ENCODE data around the gene BCAS4.

Gene BCAS4

DNA sequence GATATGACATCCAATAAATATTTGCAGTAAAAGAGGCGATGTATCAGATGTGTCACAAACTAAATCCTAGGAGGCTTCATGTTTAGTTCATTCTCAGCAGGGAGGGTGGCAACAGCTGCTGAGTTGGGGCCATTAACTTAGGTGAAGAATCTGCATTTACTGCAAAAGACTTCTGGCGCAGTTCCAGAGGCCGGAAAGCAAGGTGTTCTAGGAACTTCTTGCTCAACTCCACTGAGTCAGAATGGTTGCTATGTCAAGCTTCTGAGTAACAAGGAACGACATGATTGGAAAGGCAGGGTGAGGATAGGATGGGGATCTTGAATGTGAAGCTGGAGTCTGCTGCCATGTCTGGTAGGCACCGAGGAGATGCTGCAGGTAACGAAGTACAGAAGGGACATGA, 124.7 kb downstream of the BCAS4 start:
- TF ChIP-seq, protein P1, sequence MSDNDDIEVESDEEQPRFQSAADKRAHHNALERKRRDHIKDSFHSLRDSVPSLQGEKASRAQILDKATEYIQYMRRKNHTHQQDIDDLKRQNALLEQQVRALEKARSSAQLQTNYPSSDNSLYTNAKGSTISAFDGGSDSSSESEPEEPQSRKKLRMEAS (IDR thresholded peaks at IDR 0.05): no peak
- no peak for TF ChIP-seq TAF1 (IDR thresholded peaks at IDR 0.05; ENCODE audit: low read depth)
- peak; percentile 43; the same call in 1 of the 2 replicates for TF ChIP-seq NFIC (IDR thresholded peaks at IDR 0.05)

DNA sequence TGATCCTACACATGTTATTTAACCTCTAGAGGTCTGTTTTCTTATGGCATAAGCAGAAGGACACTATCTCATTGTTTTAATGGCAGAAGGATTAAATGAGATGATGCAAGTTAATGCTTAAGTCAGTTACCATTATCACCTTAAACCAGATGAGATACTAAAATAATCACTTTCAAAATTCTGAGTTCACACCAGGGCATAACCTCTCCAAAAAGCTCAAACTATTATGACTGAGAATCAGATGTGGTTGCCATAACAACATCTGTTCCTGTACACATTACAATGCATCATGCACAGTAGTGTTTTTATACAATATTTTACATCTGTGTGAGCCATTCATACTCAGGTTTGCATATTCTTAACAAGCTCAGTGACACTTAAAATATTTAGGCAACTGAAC, 126.1 kb downstream of the BCAS4 start:
- TF ChIP-seq CEBPB (IDR thresholded peaks at IDR 0.05) (no peak), RAD21 (IDR thresholded peaks at IDR 0.05; ENCODE audit: low read depth) (no peak), YY1 (IDR thresholded peaks at IDR 0.05; ENCODE audit: low read depth) (no peak), TCF12 (IDR thresholded peaks at IDR 0.05; ENCODE audit: low read depth) (no peak), CREB1 (IDR thresholded peaks at IDR 0.05; ENCODE audit: low read depth) (no peak), TAF1 (IDR thresholded peaks at IDR 0.05; ENCODE audit: low read depth) (no peak), NFIC (IDR thresholded peaks at IDR 0.05) (no peak), FOXM1 (IDR thresholded peaks at IDR 0.05; ENCODE audit: borderline replicate concordance, low read depth) (no peak), TEAD4 (IDR thresholded peaks at IDR 0.05) (no peak), EGR1 (IDR thresholded peaks at IDR 0.05) (no peak), EP300 (IDR thresholded peaks at IDR 0.05; ENCODE audit: borderline replicate concordance) (no peak), ZBTB7A (IDR thresholded peaks at IDR 0.05; ENCODE audit: low read depth) (no peak)
- TF ChIP-seq, protein P2, sequence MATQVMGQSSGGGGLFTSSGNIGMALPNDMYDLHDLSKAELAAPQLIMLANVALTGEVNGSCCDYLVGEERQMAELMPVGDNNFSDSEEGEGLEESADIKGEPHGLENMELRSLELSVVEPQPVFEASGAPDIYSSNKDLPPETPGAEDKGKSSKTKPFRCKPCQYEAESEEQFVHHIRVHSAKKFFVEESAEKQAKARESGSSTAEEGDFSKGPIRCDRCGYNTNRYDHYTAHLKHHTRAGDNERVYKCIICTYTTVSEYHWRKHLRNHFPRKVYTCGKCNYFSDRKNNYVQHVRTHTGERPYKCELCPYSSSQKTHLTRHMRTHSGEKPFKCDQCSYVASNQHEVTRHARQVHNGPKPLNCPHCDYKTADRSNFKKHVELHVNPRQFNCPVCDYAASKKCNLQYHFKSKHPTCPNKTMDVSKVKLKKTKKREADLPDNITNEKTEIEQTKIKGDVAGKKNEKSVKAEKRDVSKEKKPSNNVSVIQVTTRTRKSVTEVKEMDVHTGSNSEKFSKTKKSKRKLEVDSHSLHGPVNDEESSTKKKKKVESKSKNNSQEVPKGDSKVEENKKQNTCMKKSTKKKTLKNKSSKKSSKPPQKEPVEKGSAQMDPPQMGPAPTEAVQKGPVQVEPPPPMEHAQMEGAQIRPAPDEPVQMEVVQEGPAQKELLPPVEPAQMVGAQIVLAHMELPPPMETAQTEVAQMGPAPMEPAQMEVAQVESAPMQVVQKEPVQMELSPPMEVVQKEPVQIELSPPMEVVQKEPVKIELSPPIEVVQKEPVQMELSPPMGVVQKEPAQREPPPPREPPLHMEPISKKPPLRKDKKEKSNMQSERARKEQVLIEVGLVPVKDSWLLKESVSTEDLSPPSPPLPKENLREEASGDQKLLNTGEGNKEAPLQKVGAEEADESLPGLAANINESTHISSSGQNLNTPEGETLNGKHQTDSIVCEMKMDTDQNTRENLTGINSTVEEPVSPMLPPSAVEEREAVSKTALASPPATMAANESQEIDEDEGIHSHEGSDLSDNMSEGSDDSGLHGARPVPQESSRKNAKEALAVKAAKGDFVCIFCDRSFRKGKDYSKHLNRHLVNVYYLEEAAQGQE (IDR thresholded peaks at IDR 0.05; ENCODE audit: low read depth): no peak
- TF ChIP-seq, protein P3, sequence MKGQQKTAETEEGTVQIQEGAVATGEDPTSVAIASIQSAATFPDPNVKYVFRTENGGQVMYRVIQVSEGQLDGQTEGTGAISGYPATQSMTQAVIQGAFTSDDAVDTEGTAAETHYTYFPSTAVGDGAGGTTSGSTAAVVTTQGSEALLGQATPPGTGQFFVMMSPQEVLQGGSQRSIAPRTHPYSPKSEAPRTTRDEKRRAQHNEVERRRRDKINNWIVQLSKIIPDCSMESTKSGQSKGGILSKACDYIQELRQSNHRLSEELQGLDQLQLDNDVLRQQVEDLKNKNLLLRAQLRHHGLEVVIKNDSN (IDR thresholded peaks at IDR 0.05): no peak
- TF ChIP-seq, protein P1 (IDR thresholded peaks at IDR 0.05): no peak

DNA sequence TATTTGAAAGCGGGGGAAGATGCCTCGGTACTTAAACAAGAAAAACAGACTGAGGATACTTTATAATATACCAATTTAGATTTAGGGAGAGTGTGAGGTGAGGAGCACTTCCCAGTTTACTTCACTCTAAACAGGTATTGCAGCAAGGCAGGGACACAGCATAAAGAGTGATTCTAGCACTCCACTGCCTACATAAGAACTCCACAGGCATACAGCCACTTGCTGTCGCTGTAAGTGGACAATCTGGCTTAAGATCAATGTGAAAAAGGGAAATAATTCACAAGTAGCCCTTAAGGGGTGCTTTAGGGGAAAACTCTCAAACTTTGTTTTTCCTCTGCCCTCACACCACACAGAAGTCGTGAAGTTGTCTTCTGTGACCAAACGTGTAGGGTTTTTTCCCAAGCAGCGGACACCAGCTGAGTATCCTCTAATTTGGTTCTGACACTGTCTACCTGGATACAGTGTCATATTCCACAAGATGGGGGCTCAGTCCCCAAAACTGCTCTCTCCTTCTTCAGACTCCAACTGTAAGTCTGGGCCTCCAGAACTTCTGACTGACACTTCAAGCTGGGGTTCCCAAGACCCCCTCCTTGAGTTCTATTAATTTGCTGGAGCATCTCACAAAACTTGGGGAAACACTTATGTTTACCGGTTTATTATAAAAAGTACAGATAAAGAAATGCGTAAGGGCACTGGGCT, 127.1 kb downstream of the BCAS4 start:
- TF ChIP-seq TAF1 (IDR thresholded peaks at IDR 0.05; ENCODE audit: low read depth) (no peak), FOXM1 (IDR thresholded peaks at IDR 0.05; ENCODE audit: borderline replicate concordance, low read depth) (no peak), TEAD4 (IDR thresholded peaks at IDR 0.05) (no peak), TCF12 (IDR thresholded peaks at IDR 0.05; ENCODE audit: low read depth) (no peak), EP300 (IDR thresholded peaks at IDR 0.05; ENCODE audit: borderline replicate concordance) (no peak), NFIC (IDR thresholded peaks at IDR 0.05) (no peak), CEBPB (IDR thresholded peaks at IDR 0.05) (no peak), RAD21 (IDR thresholded peaks at IDR 0.05; ENCODE audit: low read depth) (no peak), YY1 (IDR thresholded peaks at IDR 0.05; ENCODE audit: low read depth) (no peak)

DNA sequence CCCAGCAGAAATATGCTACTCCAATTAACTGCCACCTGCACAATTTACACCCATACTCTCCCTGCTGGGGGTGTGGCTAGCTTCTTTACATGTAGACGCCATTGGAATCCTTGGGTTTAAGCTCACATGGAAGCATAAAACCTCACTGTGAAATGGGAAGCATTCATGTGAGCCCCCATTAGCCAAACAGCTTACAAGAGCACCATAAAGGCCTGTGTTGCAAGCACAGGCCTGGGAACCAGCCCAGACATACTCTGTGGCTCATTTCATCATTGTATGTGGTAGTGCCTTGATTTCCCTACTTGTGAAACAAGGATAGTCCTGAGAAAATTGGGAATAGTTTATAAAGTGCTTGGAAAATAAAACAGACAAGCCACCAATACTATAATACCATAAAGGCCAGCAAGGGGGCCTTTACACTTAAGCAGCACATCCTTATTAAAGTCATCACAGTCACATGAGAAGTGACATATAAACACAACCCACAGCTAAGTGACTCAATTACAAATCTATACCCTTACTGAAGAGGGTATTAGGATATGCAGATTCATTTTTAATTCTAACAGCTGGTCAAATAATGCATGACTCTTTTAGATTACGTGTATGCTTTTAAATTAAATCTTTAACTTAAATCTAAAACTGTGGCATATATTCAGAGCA, 129.5 kb downstream of the BCAS4 start:
- TF ChIP-seq EGR1 (IDR thresholded peaks at IDR 0.05) (no peak), TAF1 (IDR thresholded peaks at IDR 0.05; ENCODE audit: low read depth) (no peak), TEAD4 (IDR thresholded peaks at IDR 0.05) (no peak), ZBTB7A (IDR thresholded peaks at IDR 0.05; ENCODE audit: low read depth) (no peak), RAD21 (IDR thresholded peaks at IDR 0.05; ENCODE audit: low read depth) (no peak), EP300 (IDR thresholded peaks at IDR 0.05; ENCODE audit: borderline replicate concordance) (no peak), YY1 (IDR thresholded peaks at IDR 0.05; ENCODE audit: low read depth) (no peak), FOXM1 (IDR thresholded peaks at IDR 0.05; ENCODE audit: borderline replicate concordance, low read depth) (no peak), NFIC (IDR thresholded peaks at IDR 0.05) (no peak), CEBPB (IDR thresholded peaks at IDR 0.05) (no peak), CREB1 (IDR thresholded peaks at IDR 0.05; ENCODE audit: low read depth) (no peak), TCF12 (IDR thresholded peaks at IDR 0.05; ENCODE audit: low read depth) (no peak)
- TF ChIP-seq, protein P3 (IDR thresholded peaks at IDR 0.05): no peak
- TF ChIP-seq, protein P1 (IDR thresholded peaks at IDR 0.05): no peak
- TF ChIP-seq, protein P2 (IDR thresholded peaks at IDR 0.05; ENCODE audit: low read depth): no peak

DNA sequence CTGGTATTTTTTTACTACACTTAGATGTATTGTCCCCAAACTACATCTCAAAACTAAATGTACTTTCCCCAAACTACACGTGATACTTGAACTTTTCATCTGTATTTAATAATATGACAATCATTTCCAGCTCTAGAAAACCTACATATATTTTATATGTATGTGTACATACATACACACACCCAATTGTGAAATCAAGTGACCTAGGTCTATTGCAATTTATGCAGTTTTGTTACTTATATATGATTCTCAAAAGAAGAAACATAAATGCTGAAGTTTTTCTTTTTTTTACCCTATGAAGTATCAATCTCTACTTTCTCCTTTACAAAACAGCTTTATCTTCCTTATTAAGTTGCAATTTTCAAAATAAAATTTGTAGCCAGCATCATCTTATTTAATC, 131.7 kb downstream of the BCAS4 start:
- no peak for TF ChIP-seq FOXM1 (IDR thresholded peaks at IDR 0.05; ENCODE audit: borderline replicate concordance, low read depth)
- TF ChIP-seq TEAD4 (IDR thresholded peaks at IDR 0.05): no peak
- no peak for TF ChIP-seq TCF12 (IDR thresholded peaks at IDR 0.05; ENCODE audit: low read depth)
- TF ChIP-seq YY1 (IDR thresholded peaks at IDR 0.05; ENCODE audit: low read depth): no peak
- TF ChIP-seq TAF1 (IDR thresholded peaks at IDR 0.05; ENCODE audit: low read depth): no peak
- TF ChIP-seq NFIC (IDR thresholded peaks at IDR 0.05): no peak
- TF ChIP-seq, protein P2 (IDR thresholded peaks at IDR 0.05; ENCODE audit: low read depth): no peak
- no peak for TF ChIP-seq ZBTB7A (IDR thresholded peaks at IDR 0.05; ENCODE audit: low read depth)
- no peak for TF ChIP-seq RAD21 (IDR thresholded peaks at IDR 0.05; ENCODE audit: low read depth)
- TF ChIP-seq EP300 (IDR thresholded peaks at IDR 0.05; ENCODE audit: borderline replicate concordance): no peak

All from Ishikawa (cell line).